ENCODE measurements around the gene SLC6A1.

The SLC6A1 gene

DNA sequence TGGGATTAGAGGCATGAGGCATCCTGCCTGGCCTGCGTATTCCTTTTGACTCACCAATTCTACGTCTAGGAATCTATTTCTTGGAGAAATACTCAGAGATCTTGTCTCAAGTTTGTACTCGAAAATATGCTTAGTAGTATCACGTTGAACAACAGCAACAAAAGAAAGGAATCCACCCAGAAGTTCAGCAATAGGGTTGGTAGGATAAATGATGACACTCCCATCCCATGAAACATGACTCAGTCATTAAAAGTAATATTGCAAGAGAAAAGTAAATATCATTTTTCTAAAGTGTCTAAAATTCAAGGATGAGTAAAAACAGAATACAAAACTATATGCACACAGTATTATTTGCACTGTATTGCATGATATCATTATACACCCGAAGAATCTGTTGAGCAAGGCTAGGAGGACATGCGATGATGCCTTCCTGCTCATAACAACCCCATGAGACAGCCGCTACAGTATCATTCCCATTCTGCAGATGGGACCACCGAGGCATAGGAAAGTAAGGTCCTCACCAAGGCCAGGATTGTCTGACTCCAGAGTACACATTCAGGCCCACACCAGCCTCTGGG is 61.5 kb downstream of the SLC6A1 start:
- no peak overlapping the region for H3K9ac ChIP-seq (ENCODE audit: low read length)
- H4K20me1 ChIP-seq (ENCODE audit: insufficient read depth, low read length) = no peaks in the 10 kb centered on the region
- H3K9me2 ChIP-seq (ENCODE audit: low read depth, low read length) = no peaks in the 10 kb centered on the region
- TF ChIP-seq EZH2 (IDR thresholded peaks at IDR 0.05; ENCODE audit: borderline replicate concordance, low read length) = no peak
- TF ChIP-seq, protein P1, sequence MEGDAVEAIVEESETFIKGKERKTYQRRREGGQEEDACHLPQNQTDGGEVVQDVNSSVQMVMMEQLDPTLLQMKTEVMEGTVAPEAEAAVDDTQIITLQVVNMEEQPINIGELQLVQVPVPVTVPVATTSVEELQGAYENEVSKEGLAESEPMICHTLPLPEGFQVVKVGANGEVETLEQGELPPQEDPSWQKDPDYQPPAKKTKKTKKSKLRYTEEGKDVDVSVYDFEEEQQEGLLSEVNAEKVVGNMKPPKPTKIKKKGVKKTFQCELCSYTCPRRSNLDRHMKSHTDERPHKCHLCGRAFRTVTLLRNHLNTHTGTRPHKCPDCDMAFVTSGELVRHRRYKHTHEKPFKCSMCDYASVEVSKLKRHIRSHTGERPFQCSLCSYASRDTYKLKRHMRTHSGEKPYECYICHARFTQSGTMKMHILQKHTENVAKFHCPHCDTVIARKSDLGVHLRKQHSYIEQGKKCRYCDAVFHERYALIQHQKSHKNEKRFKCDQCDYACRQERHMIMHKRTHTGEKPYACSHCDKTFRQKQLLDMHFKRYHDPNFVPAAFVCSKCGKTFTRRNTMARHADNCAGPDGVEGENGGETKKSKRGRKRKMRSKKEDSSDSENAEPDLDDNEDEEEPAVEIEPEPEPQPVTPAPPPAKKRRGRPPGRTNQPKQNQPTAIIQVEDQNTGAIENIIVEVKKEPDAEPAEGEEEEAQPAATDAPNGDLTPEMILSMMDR (IDR thresholded peaks at IDR 0.05; ENCODE audit: low read length) = no peak
- H3K4me1 ChIP-seq (ENCODE audit: insufficient read depth, low read length, severe bottlenecking) = no peaks in the 10 kb centered on the region
- no peak overlapping the region for H3K27ac ChIP-seq (ENCODE audit: low read depth, low read length, poor library complexity, severe bottlenecking)
- H3K4me3 ChIP-seq (ENCODE audit: low read depth, low read length, poor library complexity, severe bottlenecking) = no peak overlapping the region
- no peak overlapping the region for H2AFZ ChIP-seq (ENCODE audit: low read length)
- no peaks in the 10 kb centered on the region for H3K9me3 ChIP-seq (ENCODE audit: low read length)
- H3F3A ChIP-seq (ENCODE audit: insufficient read depth, low read length) = no peaks in the 10 kb centered on the region
- no peaks in the 10 kb centered on the region for H3K27me3 ChIP-seq (ENCODE audit: insufficient read depth, low read length)
- H3K4me2 ChIP-seq (ENCODE audit: low read length) = no peak overlapping the region
- no peaks in the 10 kb centered on the region for H3K36me3 ChIP-seq (ENCODE audit: insufficient read depth, low read length)
- no peaks in the 10 kb centered on the region for H3K79me2 ChIP-seq (ENCODE audit: insufficient read depth, low read length)

DNA sequence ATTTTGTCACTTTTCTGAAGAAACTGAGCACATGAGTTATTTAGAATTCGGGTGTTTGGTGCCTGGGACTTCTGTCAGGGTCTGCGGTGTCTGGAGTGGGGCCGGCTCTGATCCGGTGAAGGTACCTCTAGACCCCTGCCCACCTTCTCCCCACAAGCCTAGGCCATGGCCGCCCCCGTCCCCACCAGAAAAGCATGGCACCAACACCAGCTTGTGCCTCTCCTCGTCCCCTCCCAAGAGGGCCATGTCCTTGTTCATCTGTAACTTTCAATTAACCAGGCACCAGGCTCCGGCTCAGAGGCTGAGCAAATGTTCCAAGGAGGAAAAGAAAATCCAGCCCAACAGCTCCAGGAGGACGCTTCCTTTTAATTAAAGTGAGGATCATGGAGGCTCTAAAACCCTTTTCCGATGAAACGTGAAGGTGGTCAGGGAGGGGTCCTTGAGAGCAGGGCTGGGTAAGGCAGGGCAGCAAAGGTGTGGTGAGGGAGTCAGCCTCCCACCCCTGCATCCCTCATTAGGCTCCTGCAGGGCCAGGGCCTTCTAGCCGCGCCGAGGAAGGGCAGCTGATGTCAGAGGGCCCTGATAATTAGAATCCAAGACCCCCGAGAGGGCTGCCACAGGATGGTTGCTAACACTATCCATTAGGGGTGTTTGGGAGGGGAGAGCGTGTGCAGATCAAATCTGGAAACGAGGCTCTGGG is 62.3 kb downstream of the SLC6A1 start:
- no peaks in the 10 kb centered on the region for H3K36me3 ChIP-seq (ENCODE audit: insufficient read depth, low read length)
- H3K4me1 ChIP-seq (ENCODE audit: insufficient read depth, low read length, severe bottlenecking) = no peaks in the 10 kb centered on the region
- H3K27ac ChIP-seq (ENCODE audit: low read depth, low read length, poor library complexity, severe bottlenecking) = no peak overlapping the region
- no peak overlapping the region for H3K9ac ChIP-seq (ENCODE audit: low read length)
- H3K27me3 ChIP-seq (ENCODE audit: insufficient read depth, low read length) = no peaks in the 10 kb centered on the region
- H3K9me2 ChIP-seq (ENCODE audit: low read depth, low read length) = no peaks in the 10 kb centered on the region
- no peaks in the 10 kb centered on the region for H3F3A ChIP-seq (ENCODE audit: insufficient read depth, low read length)
- no peak overlapping the region for H2AFZ ChIP-seq (ENCODE audit: low read length)
- no peaks in the 10 kb centered on the region for H3K79me2 ChIP-seq (ENCODE audit: insufficient read depth, low read length)
- TF ChIP-seq, protein P1 (IDR thresholded peaks at IDR 0.05; ENCODE audit: low read length) = no peak
- TF ChIP-seq EZH2 (IDR thresholded peaks at IDR 0.05; ENCODE audit: borderline replicate concordance, low read length) = no peak
- no peaks in the 10 kb centered on the region for H4K20me1 ChIP-seq (ENCODE audit: insufficient read depth, low read length)
- no peak overlapping the region for H3K4me2 ChIP-seq (ENCODE audit: low read length)
- no peak overlapping the region for H3K4me3 ChIP-seq (ENCODE audit: low read depth, low read length, poor library complexity, severe bottlenecking)
- H3K9me3 ChIP-seq (ENCODE audit: low read length) = no peaks in the 10 kb centered on the region

DNA sequence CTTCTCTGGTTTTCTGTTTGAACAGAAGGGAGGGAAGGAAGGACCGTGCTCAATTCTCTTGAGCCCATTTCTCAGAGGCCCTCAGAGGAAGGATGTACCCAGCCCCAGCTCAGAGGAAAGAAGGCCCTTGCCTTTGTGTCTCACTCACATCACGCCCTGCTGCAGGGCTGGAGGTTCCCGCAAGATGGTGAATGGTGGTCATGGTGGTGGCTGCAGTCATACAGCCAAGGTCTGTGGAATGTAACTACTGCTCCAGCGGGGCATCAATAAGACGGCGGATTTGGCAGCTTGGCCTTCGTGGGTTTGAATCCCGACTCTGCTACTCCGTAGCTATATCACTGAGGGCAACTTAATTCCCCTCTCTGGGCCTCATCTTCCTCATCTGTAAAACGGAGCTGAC is 62.9 kb downstream of the SLC6A1 start:
- Histone ChIP-seq H3K9me2 (ENCODE audit: low read depth, low read length) (no peaks in the 10 kb centered on the region), H3F3A (ENCODE audit: insufficient read depth, low read length) (no peaks in the 10 kb centered on the region), H3K79me2 (ENCODE audit: insufficient read depth, low read length) (no peaks in the 10 kb centered on the region), H3K27me3 (ENCODE audit: insufficient read depth, low read length) (no peaks in the 10 kb centered on the region), H3K4me1 (ENCODE audit: insufficient read depth, low read length, severe bottlenecking) (no peaks in the 10 kb centered on the region), H3K27ac (ENCODE audit: low read depth, low read length, poor library complexity, severe bottlenecking) (no peak overlapping the region), H4K20me1 (ENCODE audit: insufficient read depth, low read length) (no peaks in the 10 kb centered on the region), H3K9me3 (ENCODE audit: low read length) (no peaks in the 10 kb centered on the region), H3K4me2 (ENCODE audit: low read length) (no peak overlapping the region), H3K9ac (ENCODE audit: low read length) (no peak overlapping the region), H3K36me3 (ENCODE audit: insufficient read depth, low read length) (no peaks in the 10 kb centered on the region), H3K4me3 (ENCODE audit: low read depth, low read length, poor library complexity, severe bottlenecking) (no peak overlapping the region), H2AFZ (ENCODE audit: low read length) (no peak overlapping the region)
- TF ChIP-seq, protein P1 (IDR thresholded peaks at IDR 0.05; ENCODE audit: low read length) = no peak
- no peak for TF ChIP-seq EZH2 (IDR thresholded peaks at IDR 0.05; ENCODE audit: borderline replicate concordance, low read length)

Measured in OCI-LY1 (cell line).